NK-92 treated with Interleukin-12 subunit alpha and Interleukin-12 subunit beta, amount 100 ng/mL, for 24 hours (cell line): ENCODE results near the gene CAMTA1.
"Not testable (repeated sequence)": the region's sequence is repeated elsewhere in the genome, so short reads cannot be mapped to it uniquely, and the experiment has no call there.

Experiments
- DNase-seq: peaks from one replicate; lab custom pipeline; 2025; lab: John Stamatoyannopoulos, UW

Gene CAMTA1

GRCh38 chr1:6810146-6810734, 25.0 kb downstream of the CAMTA1 start:
- not testable (repeated sequence) for DNase-seq

DNA sequence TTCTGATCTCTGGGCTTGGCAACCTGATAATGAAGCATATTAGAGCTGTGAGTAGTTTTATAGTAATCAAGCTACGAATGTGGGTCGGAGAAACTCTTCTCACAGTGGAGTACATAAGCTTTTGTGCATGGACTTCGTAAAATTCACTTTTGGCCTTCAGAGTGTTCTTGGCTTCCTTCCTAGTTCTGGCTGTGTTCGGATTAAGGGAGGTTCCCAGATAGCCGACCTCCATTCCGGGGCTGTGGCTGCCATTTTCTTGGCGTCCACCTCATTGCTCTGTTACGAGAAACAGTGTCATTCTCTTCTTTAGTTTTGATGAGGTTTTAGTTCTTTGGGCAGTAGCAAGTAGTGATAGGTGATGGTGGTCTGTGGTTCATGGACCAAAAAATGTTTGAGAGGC, 26.3 kb downstream of the CAMTA1 start:
- no peak for DNase-seq

DNA sequence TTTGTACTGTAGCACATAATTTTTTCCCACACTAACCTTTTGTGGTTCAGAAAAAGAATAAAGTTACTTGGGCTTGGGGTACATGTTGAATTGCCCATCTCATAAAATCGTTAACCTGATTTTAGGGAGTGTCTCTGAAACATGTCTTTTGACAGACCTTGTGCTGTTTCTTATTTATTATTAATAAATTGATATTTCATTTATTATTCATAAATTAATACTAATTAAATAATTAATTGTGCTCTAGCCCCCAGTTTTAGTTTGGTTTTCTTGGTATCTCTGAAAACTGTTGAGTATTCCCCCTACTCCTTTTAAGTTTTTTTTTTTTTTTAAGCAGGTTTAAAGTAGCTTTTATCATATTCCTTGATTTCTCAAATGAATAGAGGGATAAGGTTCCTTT, 27.9 kb downstream of the CAMTA1 start:
- DNase-seq = no peak

DNA sequence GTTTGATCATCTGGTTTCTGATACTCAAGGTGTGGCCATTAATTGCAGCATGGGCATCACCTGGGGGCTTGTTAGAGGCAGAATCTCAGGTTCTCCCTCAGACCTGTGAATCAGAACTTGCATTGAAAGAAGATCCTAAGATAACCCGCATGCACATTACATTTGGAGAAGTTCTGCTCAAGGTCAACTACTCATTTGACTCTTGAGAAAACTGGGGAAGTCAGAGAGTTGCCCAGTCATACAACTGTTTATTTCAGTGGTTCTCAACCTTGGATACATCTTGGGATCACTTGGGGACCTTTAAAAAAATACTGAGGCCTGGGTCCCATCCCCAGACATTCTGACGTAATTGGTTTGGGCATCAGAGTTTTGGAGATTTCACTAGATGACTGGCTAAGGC, 30.5 kb downstream of the CAMTA1 start:
- no peak for DNase-seq

- DNase-seq = no peak
Measured at GRCh38 chr1:6819246-6820040, 34.2 kb downstream of the CAMTA1 start.

- DNase-seq = no peak
Measured at GRCh38 chr1:6820899-6821298, 35.6 kb downstream of the CAMTA1 start.

DNA sequence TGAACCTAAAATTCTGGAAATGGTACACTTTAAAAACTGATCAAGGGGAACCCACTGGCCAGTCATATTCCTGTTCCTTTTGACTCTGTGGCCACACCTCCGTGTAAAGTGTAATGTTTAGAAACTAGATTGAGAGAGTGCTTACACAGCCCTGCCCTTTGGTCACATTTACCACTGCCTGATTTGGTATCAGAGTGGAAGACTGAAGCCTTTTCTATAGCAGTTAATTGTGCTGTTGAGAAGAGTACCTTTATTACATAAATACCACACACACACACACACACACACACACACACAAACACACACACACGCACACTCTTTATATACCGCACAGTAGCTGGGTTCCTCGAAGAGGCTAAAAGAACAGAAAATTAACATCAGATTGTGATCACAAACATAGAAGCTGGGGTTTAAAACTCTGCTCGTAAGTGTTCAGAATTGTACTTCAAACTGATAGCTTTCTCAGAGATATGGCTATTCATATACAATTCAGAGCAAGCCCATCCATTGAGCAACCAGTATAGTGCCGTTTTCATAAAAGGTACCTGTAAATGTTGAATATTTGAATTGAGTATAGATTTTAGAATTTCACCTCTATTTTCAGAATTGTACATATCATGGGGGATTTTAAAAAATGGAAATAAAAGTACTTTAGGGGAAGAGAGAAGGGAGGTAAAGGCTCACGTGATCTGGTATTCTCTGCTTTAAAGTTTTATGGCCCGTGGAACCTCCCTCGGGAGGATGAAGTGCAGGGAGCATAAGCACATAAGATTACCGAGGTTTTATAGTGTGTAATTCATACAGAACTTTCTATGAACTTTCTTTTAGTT, 37.5 kb downstream of the CAMTA1 start:
- no peak for DNase-seq

GRCh38 chr1:6823793-6824192, 38.5 kb downstream of the CAMTA1 start:
- no peak for DNase-seq

DNA sequence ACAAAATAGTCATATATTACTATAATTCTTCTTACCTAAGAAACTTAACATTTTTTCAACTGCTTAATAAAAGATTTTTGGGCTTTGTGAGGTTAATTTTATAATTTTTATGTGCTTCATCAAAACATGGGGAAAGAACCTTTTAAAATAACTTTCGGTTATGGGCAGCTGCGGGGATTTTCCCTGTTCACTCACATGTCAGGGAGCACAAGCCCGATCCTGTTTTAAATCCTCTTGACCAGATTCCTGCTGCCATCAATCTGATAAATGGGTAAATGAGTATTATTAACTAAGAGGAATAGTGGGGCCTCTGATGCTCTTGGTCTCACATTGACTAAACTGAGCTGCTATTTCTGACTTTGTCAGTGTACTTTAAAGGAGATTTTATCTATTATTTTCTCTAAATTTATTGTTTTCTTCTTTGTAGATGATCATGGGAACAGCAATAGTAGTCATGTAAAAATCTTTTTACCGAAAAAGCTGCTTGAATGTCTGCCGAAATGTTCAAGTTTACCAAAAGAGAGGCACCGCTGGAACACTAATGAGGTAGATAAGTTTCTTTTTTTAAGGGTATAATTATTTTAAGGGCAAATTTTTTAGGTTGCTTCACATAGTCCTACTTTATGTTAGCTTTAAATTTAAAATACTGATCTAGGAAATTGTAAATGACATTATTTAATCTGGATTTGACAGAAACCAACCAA, 39.6 kb downstream of the CAMTA1 start:
- no peak for DNase-seq

DNA sequence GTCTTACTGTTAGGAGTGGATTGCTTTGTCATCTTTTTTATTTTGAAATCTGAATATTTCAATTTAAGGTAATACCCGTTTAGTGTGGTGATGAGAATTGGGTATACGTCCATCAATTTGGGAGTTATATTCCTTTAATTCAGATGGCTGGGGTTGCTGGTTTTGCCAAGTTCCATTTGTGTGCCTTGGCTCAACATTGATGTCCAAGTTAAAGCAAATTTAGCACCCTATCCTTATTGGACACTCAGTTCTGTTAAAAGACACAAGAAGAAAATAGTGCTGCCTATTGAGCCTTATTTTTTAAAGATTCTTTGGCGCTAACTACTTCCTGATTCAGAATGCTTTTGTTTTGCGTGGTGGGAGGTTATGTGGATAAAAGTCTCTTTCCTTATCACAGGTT, 40.6 kb downstream of the CAMTA1 start:
- no peak for DNase-seq

- no peak for DNase-seq
Measured at GRCh38 chr1:6827079-6827478, 41.8 kb downstream of the CAMTA1 start.

DNA sequence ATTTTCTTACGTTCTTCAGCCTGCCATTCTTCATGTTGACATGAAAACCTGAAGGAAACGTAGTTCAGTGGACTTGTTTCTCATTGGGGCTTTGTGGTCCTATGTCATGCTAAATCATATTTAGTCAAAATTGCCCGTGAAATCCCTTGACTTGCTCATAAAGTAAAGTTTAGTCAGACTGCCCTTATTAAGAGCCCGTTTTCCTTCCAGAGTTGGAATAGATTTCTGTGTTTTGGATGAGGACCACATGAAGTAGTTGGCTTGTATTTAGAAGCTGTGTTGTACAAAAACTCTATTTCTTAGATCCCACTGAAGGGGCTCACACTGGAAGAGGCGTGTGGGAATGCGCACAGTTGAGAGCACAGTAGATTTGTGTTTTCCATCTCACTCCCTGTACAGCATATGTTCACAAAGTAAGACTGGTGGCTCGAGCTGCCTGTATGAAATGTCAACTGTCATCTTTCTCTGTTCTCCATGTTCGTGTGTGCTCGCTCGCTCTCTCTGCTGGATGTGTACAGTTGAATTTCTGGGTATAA, 42.4 kb downstream of the CAMTA1 start:
- no peak for DNase-seq

GRCh38 chr1:6831366-6831765, 46.1 kb downstream of the CAMTA1 start:
- DNase-seq = no peak

GRCh38 chr1:6832006-6832405, 46.8 kb downstream of the CAMTA1 start:
- not testable (repeated sequence) for DNase-seq

DNA sequence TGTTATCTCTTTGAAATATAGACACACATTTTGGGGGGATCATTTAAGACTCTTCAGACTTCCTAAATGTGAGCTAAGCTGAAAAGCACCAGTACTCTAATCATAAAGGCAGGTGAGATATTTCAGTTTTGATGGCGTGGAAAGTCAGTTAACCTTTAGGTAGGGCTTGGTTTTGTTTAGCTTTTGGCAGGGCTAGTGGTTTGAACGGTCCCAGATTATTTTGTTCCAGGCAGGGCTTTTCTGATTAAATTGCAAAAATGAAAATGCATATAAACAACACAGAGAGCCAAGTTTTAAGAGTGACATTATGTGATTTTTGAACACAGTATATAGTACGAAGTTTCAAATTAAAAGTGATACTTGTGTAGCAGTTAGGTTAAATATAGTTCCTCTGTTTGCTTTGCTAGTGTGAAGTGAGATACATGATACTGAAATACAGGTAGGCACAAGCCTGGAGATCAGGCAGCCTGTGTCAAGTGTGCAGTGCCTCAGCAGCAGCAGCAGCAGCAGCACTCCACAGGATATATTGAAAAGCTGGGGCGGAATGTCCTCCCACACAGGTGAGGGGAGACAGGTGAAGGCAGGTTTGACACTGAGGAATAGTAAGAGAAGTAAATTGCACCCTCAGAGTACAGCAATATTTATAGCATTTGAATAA, 47.4 kb downstream of the CAMTA1 start:
- no peak for DNase-seq

DNA sequence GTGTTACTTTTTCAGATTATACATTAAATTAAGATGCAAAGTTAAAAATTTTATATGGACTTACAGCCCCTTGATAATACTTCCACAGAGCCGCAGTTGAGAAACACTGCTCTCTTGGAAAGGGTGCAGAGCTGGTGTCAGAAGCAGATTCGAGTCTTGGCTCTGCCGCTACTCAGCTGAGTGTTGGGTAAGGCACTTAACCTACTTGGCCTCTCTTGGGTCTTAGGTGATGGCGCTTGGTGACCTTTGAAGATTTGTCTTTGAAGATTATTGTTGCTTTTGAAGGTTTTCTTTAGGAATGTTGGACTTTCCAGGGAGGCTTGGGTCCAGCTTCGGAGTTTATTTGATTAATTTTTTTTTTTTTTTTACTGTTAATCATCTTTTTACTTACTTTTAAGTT, 48.5 kb downstream of the CAMTA1 start:
- DNase-seq = no peak

- DNase-seq = no peak
Measured at GRCh38 chr1:6834366-6834765, 49.1 kb downstream of the CAMTA1 start.

GRCh38 chr1:6835139-6835538, 49.9 kb downstream of the CAMTA1 start:
- no peak for DNase-seq

DNA sequence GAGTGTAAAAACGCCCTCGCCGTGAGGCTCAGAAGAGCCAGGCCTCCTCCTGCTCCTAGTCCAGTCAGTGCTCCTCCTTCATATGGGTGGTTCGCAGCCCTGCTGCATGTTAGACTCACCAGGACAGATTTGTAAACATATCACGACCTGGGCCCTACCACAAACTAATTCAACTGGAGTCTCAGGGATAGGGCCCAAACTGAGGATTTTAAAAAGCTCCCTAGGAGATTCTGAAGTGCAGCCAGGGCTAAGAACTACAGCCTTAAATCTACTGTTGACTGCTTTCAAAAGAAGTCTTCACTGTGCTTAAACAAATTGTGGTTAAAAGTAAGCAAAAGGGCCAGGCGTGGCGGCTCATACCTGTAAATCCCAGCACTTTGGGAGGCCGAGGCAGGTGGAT, 57.0 kb downstream of the CAMTA1 start:
- no peak for DNase-seq

- not testable (repeated sequence) for DNase-seq
Measured at GRCh38 chr1:6845786-6846185, 60.5 kb downstream of the CAMTA1 start.

DNA sequence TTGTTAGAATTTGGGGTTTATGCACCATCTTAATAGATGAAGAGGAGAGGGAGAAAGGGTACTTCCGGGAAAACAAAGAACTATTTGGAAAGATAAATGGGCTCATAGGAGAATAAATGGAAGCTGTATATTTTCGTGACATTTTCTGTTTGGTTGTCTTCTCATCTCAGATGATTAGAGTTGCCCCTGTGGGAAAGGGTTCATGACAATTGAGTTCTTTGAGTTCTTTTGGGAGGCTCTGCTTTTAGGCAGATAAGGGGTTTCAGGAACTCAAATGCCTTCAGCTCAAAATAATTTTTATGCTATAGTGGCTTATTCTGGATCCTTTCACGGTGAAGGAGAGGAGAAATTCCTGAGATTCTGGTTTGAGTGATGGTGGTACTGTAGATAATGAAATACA, 63.6 kb downstream of the CAMTA1 start:
- no peak for DNase-seq

GRCh38 chr1:6850537-6850936, 65.3 kb downstream of the CAMTA1 start:
- no peak for DNase-seq
